NCI-H2196 treated with DMSO at 0.1 percent for 48 hours (cell line): ENCODE results near the gene AP3B2.
"Not testable (repeated sequence)": the region's sequence is repeated elsewhere in the genome, so short reads cannot be mapped to it uniquely, and the experiment has no call there.

Experiments
- DNase-seq: peaks from one replicate; lab custom pipeline; 2025; ENCODE audit not compliant: unreplicated experiment; lab: John Stamatoyannopoulos, UW

Gene AP3B2

GRCh38 chr15:82709421-82710207, at the start of gene AP3B2:
TSS of gene AP3B2 (minus strand) at chr15:82709875. CDS start at chr15:82709706, 169 bp downstream.
- DNase-seq, result peak; percentile 54

GRCh38 chr15:82751308-82751707, 41.6 kb upstream of the AP3B2 start:
- DNase-seq, result no peak

GRCh38 chr15:82750831-82751180, 41.1 kb upstream of the AP3B2 start:
- no peak for DNase-seq

DNA sequence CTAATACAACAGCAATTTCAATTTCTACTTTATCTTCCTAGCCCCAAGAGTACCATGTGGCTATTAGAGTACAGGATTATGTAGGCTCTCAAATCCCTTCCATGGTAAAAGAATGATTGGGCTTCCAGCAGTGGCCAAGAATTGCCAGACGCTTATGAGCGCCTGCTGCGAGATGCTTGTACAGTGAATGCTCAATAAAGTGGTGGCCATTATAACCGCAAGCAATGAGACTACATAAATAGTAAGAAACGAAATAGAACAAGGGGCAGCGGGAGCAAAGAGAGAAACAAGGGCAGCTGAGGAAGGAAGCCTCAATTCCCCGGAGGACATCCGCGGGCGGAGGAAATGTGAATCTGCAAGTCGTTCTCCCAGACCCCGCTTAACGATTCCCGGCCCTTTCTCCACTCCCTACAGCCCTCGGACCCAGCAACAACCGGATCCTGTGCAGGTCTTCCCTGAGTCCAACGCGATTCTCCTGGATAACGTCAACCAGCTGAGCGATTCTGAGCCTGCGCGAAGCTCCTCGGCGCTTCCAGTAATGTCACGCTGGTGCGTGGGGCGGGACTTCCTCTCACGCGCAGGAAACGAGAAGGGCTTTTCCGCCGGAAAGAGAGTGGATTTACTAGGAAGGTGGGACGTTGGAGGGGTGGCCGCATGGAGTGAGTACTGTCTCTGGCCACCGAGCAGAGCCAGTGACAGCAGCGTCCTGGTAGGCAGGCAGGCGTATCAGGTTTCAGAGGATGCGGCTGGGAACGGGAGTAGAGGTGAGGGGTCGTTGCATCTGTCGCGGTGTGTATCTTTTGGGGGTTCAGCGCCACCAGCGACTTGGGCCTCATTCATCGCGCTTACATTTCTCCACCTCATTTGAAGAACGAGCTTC, 40.5 kb upstream of the AP3B2 start:
- DNase-seq, result peak; percentile 80

GRCh38 chr15:82748315-82748714, 38.6 kb upstream of the AP3B2 start:
- no peak for DNase-seq

- DNase-seq, result no peak
These were observed 34.1 kb upstream of the AP3B2 start for GRCh38 chr15:82743810-82744209.

- DNase-seq, result no peak
These were observed 32.5 kb upstream of the AP3B2 start for GRCh38 chr15:82742134-82742533.

DNA sequence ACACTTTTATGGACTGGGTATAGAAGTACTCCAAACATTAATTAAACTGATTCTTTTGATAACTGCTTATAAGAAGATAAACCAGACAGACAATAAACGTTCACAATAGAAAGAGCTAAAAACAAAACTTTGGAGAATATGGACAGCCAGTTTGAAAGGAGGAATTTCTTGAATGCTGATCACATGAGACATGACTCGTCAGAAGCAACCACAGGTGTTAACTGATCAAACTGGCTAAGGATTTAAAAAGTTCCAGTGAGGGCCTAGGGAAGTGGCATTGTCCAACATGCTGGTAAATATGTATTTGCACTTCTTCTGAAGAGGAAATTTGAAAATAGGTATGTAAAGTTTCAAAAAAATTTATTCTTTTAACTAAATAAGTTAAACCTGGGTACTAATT, 29.4 kb upstream of the AP3B2 start:
- no peak for DNase-seq

GRCh38 chr15:82737975-82738374, 28.3 kb upstream of the AP3B2 start:
- no peak for DNase-seq

- DNase-seq, result no peak
These were observed 21.9 kb upstream of the AP3B2 start for GRCh38 chr15:82731527-82731926.

DNA sequence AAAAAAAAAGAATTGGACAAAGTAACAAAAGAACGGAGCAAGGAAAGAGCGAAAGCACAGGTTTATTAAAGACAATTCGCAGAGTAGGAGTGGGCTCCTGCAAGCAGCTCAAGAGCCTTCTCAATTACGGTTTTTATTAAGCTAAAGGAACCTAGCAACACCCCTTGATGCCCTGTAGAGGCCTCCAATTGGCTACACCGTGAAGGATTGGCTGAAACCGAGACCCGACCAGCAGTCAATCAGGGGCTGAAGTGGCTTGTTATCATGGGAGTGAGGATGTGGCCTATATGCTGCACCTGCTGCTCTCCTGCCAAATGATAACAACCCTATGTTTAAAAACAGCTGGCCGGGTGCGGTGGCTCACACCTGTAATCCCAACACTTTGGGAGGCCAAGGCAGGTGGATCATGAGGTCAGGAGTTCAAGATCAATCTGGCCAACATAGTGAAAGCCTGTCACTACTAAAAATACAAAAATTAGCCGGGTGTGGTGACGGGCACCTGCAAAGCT, 20.4 kb upstream of the AP3B2 start:
- DNase-seq, result no peak

DNA sequence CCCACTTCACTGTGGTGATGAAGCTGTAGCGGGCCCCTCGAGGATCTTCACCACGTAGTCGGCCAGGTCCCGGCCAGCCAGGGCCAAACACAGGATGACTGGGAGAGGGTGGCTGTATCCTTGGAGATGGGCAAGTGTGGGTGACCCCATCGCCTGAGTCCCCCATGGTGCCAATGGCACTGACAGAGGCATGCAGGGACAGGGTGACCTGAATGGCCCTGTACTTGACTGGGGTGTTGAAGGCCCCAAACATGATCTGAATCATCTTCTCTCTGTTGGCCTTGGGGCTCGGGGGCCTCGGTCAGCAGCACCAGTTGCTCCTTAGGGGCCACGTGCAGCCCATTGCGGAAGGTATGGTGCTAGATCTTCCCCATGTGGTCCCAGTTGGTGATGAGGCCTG, 17.1 kb upstream of the AP3B2 start:
- DNase-seq, result no peak

- no peak for DNase-seq
These were observed 5.3 kb upstream of the AP3B2 start for GRCh38 chr15:82715003-82715402.

- DNase-seq, result no peak
These were observed 4.3 kb upstream of the AP3B2 start for GRCh38 chr15:82714016-82714415.

- no peak for DNase-seq
These were observed 2.4 kb upstream of the AP3B2 start for GRCh38 chr15:82712036-82712435.

- no peak for DNase-seq
These were observed 1.3 kb upstream of the AP3B2 start for GRCh38 chr15:82710926-82711490.

GRCh38 chr15:82710208-82710555, 507 bp upstream of the AP3B2 start:
- DNase-seq, result no peak

DNA sequence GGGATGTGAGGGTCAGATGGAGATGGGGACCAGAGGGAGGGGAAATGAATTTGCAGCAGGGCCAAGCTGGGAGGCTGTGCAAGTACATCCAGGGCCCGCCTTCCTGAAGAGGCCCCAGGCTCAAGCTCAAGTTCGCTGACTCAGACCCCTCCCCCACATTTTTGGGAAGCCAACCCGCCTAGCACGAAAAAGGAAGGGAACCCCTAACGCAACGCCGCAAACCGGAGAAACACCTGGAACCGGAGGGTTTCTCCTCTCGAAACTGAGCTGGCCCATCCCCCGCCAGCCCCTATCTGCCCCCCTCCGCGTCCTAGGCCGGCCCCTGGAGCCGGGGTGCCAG, 624 bp downstream of the AP3B2 start:
- no peak for DNase-seq

DNA sequence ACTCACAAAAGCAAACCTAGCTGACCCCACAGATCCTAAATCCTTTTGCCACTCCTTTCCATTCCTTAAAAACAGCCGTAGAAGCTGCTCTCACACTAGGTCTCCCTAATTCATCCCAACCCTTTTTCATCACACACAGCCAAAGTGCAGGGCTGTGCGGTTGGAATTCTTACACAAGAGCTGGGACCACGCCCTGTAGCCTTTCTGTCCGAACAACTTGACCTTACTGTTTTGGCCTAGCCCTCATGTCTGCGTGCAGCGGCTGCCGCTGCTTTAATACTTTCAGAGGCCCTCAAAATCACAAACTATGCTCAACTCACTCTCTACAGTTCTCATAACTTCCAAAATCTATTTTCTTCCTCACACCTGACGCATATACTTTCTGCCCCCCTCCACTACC, 3.8 kb downstream of the AP3B2 start:
- not testable (repeated sequence) for DNase-seq

GRCh38 chr15:82699726-82700125, 9.9 kb downstream of the AP3B2 start:
- no peak for DNase-seq

GRCh38 chr15:82698711-82699345, 10.8 kb downstream of the AP3B2 start:
- DNase-seq, result no peak
